RWPE1 (cell line): Measurements from ENCODE around the gene EVA1A.
A peak's percentile ranks its signal among the peaks of the same experiment; 100 is the strongest.

Experiments used
- CTCF ChIA-PET: fragments of 350-600 bp; sonication (Branson Sonifier 250); formaldehyde crosslinking; extraction: SDS; loops from one replicate; lab custom pipeline; 2021; lab: Yijun Ruan, JAX
- POLR2A ChIA-PET: fragments of 400-600 bp; formaldehyde crosslinking; extraction: SDS; loops from one replicate; lab custom pipeline; 2020; ENCODE audit warnings: antibody characterized with exemption; ENCODE audit not compliant: low non-redundant PET; lab: Yijun Ruan, JAX
- DNase-seq: peaks from one replicate; pipeline ENCODE4 v3.0.0; 2012; ENCODE audit warnings: low spot score
- H3K27ac ChIP-seq: fragments of 450-650 bp; 2 replicates; pipeline ENCODE4 v1.5.1; 2017
- TF ChIP-seq, protein P1 (sequence below): fragments of 450-650 bp; conservative IDR thresholded peaks from 2 replicates; pipeline ENCODE4 v1.5.1; 2017; ENCODE audit warnings: low read depth, mild to moderate bottlenecking

The EVA1A gene

DNA sequence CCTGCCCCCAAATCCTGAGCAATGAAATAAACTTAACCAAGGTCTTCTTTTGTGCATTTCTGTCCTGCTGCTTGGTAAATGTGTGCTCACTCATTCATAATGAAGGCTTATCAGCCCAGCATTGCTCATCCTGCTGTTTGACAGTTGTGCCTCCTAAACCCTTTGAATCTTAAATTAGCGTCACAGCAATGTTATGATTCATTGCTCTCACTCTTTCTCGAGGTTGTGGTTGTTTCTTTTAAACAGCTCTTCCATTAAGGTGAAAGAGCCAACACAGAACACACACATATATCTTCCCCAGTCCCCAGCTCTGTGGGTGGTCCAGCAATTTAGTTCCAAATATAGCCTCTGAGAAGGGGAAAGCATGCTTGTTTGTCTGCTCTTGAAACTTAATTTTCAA lies 84.0 kb downstream of the EVA1A start:
- ChIA-PET POLR2A (no interaction called here), CTCF (no interaction called here)
- no peak overlapping the region for H3K27ac ChIP-seq
- TF ChIP-seq, protein P1, sequence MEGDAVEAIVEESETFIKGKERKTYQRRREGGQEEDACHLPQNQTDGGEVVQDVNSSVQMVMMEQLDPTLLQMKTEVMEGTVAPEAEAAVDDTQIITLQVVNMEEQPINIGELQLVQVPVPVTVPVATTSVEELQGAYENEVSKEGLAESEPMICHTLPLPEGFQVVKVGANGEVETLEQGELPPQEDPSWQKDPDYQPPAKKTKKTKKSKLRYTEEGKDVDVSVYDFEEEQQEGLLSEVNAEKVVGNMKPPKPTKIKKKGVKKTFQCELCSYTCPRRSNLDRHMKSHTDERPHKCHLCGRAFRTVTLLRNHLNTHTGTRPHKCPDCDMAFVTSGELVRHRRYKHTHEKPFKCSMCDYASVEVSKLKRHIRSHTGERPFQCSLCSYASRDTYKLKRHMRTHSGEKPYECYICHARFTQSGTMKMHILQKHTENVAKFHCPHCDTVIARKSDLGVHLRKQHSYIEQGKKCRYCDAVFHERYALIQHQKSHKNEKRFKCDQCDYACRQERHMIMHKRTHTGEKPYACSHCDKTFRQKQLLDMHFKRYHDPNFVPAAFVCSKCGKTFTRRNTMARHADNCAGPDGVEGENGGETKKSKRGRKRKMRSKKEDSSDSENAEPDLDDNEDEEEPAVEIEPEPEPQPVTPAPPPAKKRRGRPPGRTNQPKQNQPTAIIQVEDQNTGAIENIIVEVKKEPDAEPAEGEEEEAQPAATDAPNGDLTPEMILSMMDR: no peak
- DNase-seq: no peak

DNA sequence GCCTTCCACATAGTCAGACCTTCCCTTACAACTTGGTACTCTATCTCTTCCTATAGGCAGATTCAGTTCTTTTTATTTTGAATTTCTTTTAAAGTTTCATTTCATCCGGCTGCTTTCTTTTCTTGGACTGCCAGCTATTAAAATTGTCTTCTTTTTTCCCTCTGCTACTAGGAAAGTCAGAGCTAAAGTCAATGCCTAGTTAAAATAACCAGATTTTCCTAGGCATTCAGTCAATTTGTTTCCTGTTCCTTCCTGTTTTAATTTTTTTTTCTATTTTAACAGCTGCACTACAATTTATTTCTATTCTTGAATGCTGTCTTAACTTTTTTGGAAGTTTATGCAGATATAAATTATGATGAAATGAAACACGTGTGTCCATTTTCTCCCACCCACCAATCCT lies 84.8 kb downstream of the EVA1A start:
- ChIA-PET CTCF (interaction anchor here (0.6 to 1.3 kb wide), 2 partner anchors 11 to 133 kb away, joined by 4 read pairs; no protein-coding TSS in a partner anchor), POLR2A (no interaction called here)
- DNase-seq: no peak
- H3K27ac ChIP-seq: no peak overlapping the region
- TF ChIP-seq, protein P1: no peak

DNA sequence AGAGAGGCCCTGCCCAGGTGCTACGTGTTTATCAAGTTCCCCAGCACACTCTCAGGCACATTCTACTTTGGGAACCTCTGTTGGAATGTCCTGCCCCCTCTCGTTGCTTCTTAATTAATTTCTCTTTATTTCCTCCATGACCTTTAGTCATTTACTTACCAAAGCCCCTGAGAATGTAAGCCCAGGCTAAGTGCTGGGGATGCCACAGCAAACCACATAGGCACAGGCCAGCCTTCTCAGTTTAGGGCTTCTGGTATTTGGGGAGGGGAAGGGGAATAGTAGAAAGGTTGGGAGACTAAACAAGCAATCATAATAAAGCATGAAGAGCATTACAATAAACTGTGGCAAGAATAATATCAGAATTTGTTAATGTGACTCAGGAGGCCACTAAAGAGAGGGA lies 85.7 kb downstream of the EVA1A start:
- no peak overlapping the region for H3K27ac ChIP-seq
- ChIA-PET CTCF (interaction anchor here (0.7 to 1.3 kb wide), 2 partner anchors 93 to 134 kb away, joined by 4 read pairs; no protein-coding TSS in a partner anchor), POLR2A (no interaction called here)
- DNase-seq: no peak
- TF ChIP-seq, protein P1: no peak

DNA sequence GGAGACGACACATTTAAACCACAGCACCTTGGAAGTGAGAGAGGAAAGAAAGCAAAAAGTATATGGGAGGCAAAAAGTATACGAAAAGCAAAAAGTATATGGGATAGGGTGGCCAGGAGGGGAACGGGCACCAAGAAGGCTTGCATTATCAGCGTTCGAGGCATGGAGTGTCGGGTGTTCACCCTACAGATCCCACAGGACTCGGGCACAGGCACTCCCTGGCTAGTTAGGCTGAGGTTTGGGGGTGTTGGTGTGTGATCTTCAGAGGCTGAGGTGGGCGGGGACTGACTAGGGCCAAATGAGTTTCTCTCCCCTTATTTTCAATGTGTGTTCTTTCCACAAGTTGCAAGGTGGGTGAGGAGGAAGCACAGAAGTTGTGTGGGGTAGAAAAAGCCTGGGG lies 86.6 kb downstream of the EVA1A start:
- ChIA-PET POLR2A (no interaction called here), CTCF (no interaction called here)
- DNase-seq: no peak
- TF ChIP-seq, protein P1: no peak
- H3K27ac ChIP-seq: no peak overlapping the region

DNA sequence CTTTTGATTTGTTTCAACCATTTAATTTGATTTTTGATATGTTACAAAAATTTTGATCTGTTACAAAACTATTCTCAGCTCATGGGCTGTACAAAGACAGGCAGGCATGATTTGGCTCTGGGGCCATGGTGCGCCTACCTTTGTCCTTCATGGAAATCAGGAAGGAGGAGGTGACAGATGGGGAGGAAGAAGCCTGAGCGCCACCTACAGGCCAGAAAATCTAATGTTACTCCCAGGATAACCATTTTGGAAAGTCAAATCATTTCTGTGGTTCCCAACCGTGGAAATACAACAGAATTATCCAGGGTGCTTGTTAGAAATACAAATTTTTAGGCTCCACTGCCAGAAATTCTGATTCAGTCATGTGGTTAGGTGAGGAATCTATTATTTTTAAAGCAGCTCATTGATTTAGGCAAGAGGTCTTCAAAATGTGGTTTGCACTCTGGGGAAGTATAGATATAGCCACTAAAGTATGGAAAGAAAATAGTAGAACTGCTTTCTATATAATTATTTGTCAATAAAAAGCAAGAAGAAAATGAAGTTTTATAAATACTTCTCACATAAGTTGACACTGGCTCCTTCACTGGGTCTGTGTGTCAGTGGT lies 93.9 kb downstream of the EVA1A start:
- ChIA-PET POLR2A (no interaction called here), CTCF (interaction anchor here (0.6 to 3.0 kb wide), 7 partner anchors 12 to 181 kb away, joined by 3 to 26 read pairs (median 3); no protein-coding TSS in a partner anchor)
- H3K27ac ChIP-seq: no peak overlapping the region
- DNase-seq: peak; percentile 30
- TF ChIP-seq, protein P1: peak; percentile 29; the same call in 1 of the 2 replicates

DNA sequence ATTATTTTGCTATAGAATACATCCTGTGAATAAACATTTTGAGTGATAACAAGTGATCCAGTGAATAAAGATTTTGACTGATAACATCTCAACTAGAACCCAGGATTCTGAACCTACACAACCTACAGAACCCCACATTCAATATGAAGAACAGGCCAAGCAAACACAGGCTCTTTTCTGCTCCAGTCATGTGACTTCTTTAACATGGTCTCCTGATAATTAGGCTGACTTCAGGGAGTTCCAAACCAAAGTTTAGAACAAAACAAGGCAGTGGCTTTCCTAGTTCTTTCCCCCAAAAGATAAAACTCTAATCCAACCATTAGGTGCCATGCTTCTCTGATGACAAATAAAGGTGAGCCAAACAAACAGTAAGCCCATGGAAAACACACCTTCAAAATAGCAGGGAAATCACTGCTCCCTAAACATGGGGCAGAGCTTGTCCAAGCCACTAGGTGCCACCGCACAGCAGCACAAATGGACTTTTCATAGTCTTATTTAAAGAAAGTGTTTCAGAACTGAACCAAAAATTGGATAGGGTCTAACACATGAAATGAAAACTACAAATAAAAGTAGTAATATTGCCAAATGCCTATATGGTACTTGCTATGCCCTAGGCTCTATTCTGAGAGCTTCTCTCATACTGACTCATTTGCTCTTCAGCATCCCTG lies 95.3 kb downstream of the EVA1A start:
- POLR2A ChIA-PET: no interaction called here
- DNase-seq: peak; percentile 39

More for the DNA sequence above, 95.3 kb downstream of the EVA1A start:
- H3K27ac ChIP-seq: no peak overlapping the region
- CTCF ChIA-PET: interaction anchor here (0.5 to 3.0 kb wide), 17 partner anchors 10 to 796 kb away, joined by 3 to 26 read pairs (median 4); no protein-coding TSS in a partner anchor
- TF ChIP-seq, protein P1: no peak; the same call in 1 of the 2 replicates
